Cortex of kidney (tissue), 1 donor: ENCODE results near the gene SRGN.

Source experiments
- DNase-seq: peaks from one replicate; lab custom pipeline; 2025; lab: John Stamatoyannopoulos, UW

SRGN gene

GRCh38 chr10:69061305-69062161 is 26.4 kb upstream of the SRGN start:
- DNase-seq: no peak

GRCh38 chr10:69062901-69063300 is 25.0 kb upstream of the SRGN start:
- no peak for DNase-seq

GRCh38 chr10:69064762-69065328 is 23.1 kb upstream of the SRGN start:
- no peak for DNase-seq

GRCh38 chr10:69065406-69066361 is 22.2 kb upstream of the SRGN start:
- no peak for DNase-seq

- DNase-seq: no peak
These were observed 20.7 kb upstream of the SRGN start for GRCh38 chr10:69067189-69067588.

- no peak for DNase-seq
These were observed 19.4 kb upstream of the SRGN start for GRCh38 chr10:69068549-69068948.

GRCh38 chr10:69069090-69070042 is 18.5 kb upstream of the SRGN start:
- DNase-seq: peak; percentile 16

- no peak for DNase-seq
These were observed 17.0 kb upstream of the SRGN start for GRCh38 chr10:69070951-69071350.

GRCh38 chr10:69071610-69072009 is 16.3 kb upstream of the SRGN start:
- DNase-seq: no peak

GRCh38 chr10:69073026-69073425 is 14.9 kb upstream of the SRGN start:
- DNase-seq: no peak

GRCh38 chr10:69073736-69074364 is 14.1 kb upstream of the SRGN start:
- no peak for DNase-seq

GRCh38 chr10:69074532-69074931 is 13.4 kb upstream of the SRGN start:
- DNase-seq: no peak

- no peak for DNase-seq
These were observed 12.5 kb upstream of the SRGN start for GRCh38 chr10:69075431-69075830.

- no peak for DNase-seq
These were observed 9.6 kb upstream of the SRGN start for GRCh38 chr10:69078311-69078710.

- DNase-seq: no peak
These were observed 7.7 kb upstream of the SRGN start for GRCh38 chr10:69080226-69080625.

GRCh38 chr10:69086001-69086509 is 1.8 kb upstream of the SRGN start:
- no peak for DNase-seq

- no peak for DNase-seq
These were observed 517 bp downstream of the SRGN start for GRCh38 chr10:69088471-69088769.

GRCh38 chr10:69088801-69089501 is 1.0 kb downstream of the SRGN start:
- no peak for DNase-seq

GRCh38 chr10:69089638-69090599 is 2.0 kb downstream of the SRGN start:
- no peak for DNase-seq
